Liver (tissue), 3 donors: ENCODE results near the gene ARHGAP9.
"Not testable (repeated sequence)": the region's sequence is repeated elsewhere in the genome, so short reads cannot be mapped to it uniquely, and the experiment has no call there.

Source experiments
- ATF3 ChIP-seq: IDR thresholded peaks from 2 replicates; pipeline ENCODE4 v1.6.1; 2016; ENCODE audit warnings: antibody characterized with exemption
- CTCF ChIP-seq: fragments of 150-350 bp; IDR thresholded peaks from 2 replicates; pipeline ENCODE4 v1.5.1; 2017; ENCODE audit warnings: improper control_type of control experiment, low read depth, low read length; ENCODE audit not compliant: missing input control
- EGR1 ChIP-seq, 2 donors: IDR thresholded peaks; 2 replicates each; pipeline ENCODE4 v1.6.1; 2016 to 2018; ENCODE audit warnings: antibody characterized with exemption in 2 of 2, low read depth in 2 of 2
- FOXA1 ChIP-seq: IDR thresholded peaks from 2 replicates; pipeline ENCODE4 v1.6.1; 2016; ENCODE audit warnings: antibody characterized with exemption
- JUND ChIP-seq, 2 donors: IDR thresholded peaks; 2 replicates each; pipeline ENCODE4 v1.6.1; 2016; ENCODE audit warnings: antibody characterized with exemption in 2 of 2
- MAX ChIP-seq: IDR thresholded peaks from 2 replicates; pipeline ENCODE4 v1.6.1; 2016; ENCODE audit warnings: antibody characterized with exemption
- RAD21 ChIP-seq, 2 donors: IDR thresholded peaks; 2 replicates each; pipeline ENCODE4 v1.6.1; 2016; ENCODE audit warnings: antibody characterized with exemption in 2 of 2, mild to moderate bottlenecking in 2 of 2
- REST ChIP-seq: IDR thresholded peaks from 2 replicates; pipeline ENCODE4 v1.6.1; 2016; ENCODE audit warnings: antibody characterized with exemption, mild to moderate bottlenecking
- RXRA ChIP-seq, 2 donors: IDR thresholded peaks; 2 replicates each; pipeline ENCODE4 v1.6.1; 2017 to 2018; ENCODE audit warnings: antibody characterized with exemption in 2 of 2, mild to moderate bottlenecking in 1 of 2
- SP1 ChIP-seq: IDR thresholded peaks from 2 replicates; pipeline ENCODE4 v1.6.1; 2018; ENCODE audit warnings: antibody characterized with exemption, mild to moderate bottlenecking
- YY1 ChIP-seq: IDR thresholded peaks from 2 replicates; pipeline ENCODE4 v1.6.1; 2016; ENCODE audit warnings: antibody characterized with exemption, mild to moderate bottlenecking
- ZBTB33 ChIP-seq: IDR thresholded peaks from 2 replicates; pipeline ENCODE4 v1.6.1; 2016; ENCODE audit warnings: antibody characterized with exemption
- donor health status: healthy.
- donor health status: healthy.

GRCh38 chr12:57514246-57514645, 34.6 kb upstream of the ARHGAP9 start:
- not testable (repeated sequence) for TF ChIP-seq YY1; CTCF; ATF3; RXRA (IDR thresholded peaks at IDR 0.05); ZBTB33; REST; SP1; MAX; RAD21 (IDR thresholded peaks at IDR 0.05); EGR1 (IDR thresholded peaks at IDR 0.05; ENCODE audit: low read depth in 2 of 2); FOXA1; JUND (IDR thresholded peaks at IDR 0.05)
